ENCODE results near the gene TAF1D. TPM values are rescaled to one million over a fixed set of nuclear protein-coding genes. Genes with fewer than 3 reads are reported as not detected.
"Not testable (repeated sequence)": the region's sequence is repeated elsewhere in the genome, so short reads cannot be mapped to it uniquely, and the experiment has no call there.

TAF1D gene
- total and polyA plus RNA-seq, 8 donors: 68.3 to 435 (median 169) TPM

DNA sequence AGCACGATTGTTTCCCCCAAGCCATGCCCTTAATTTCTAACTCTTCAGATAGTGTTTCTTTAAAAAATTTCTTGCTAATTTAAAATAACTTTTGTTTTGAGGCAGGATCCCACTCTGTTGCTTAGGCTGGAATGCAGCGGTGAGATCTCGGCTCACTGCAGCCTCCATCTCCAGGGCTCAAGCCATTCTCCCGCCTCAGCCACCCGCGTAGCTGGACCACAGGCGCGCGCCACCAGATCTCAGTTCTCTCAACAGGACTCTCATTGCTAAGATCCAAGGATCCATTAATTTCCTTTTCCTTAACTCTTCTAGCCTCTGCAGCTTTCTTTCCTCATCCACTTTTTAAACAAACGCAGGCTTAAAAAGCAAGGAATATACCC lies 42.5 kb upstream of the TAF1D start:
- H3K36me3 ChIP-seq: peaks cover 0 to 13% (median 9%) of the 10 kb centered on the region in 4 donors
- intact Hi-C loops (cut with DNase I; ENCODE audit: low total_unique reads): no loop called here
- WGBS, 5 donors: 0 to 1% (median 0%) methylated on average over 10 of the region's 10 CpGs
- TF ChIP-seq POLR2A (IDR thresholded peaks at IDR 0.05): no peak
- no peaks in the 10 kb centered on the region for H3K9me3 ChIP-seq
- peak overlapping the region; percentile 74 to 95 (median 78) for H3K4me3 ChIP-seq
- no peak for DNase-seq
- peak overlapping the region; percentile 82 to 96 (median 95) for H3K27ac ChIP-seq
- no peaks in the 10 kb centered on the region for H3K27me3 ChIP-seq
- H3K4me1 ChIP-seq: peaks cover 24 to 39% (median 33%) of the 10 kb centered on the region in 4 donors

DNA sequence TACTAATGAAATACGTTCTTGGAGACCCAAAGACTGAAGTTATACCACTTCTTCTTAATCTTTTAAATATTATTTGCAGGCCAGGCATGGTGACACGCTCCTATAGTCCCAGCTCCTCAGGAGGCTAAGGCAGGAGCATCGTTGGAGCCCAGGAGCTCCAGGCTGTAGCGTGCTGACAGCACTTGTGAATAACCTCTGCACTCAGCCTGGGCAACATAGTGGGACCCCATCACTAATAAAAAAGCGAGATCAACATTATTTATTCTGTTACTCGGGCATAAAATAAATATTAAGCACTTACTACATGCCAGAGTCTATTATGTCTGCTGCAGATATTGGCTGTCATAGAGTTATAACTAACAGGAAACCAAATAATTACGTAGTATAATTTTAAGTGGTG lies 42.1 kb upstream of the TAF1D start:
- Histone ChIP-seq H3K4me1 (peaks cover 24 to 36% (median 33%) of the 10 kb centered on the region in 4 donors), H3K27ac (peak overlapping the region in 4 of 5 donors; percentile 93 to 96 (median 95)), H3K9me3 (no peaks in the 10 kb centered on the region), H3K4me3 (peak overlapping the region; percentile 74 to 95 (median 78)), H3K27me3 (no peaks in the 10 kb centered on the region), H3K36me3 (peaks cover 0 to 10% (median 5%) of the 10 kb centered on the region in 4 donors)
- DNase-seq: no peak
- intact Hi-C loops (cut with DNase I; ENCODE audit: low total_unique reads): no loop called here
- 41 to 51% (median 49%) methylated on average over 7 of the region's 7 CpGs for WGBS, 5 donors
- TF ChIP-seq EP300 (IDR thresholded peaks at IDR 0.05) (no peak), POLR2AphosphoS5 (IDR thresholded peaks at IDR 0.05) (no peak), POLR2A (IDR thresholded peaks at IDR 0.05) (no peak)
- TF ChIP-seq, protein P1, sequence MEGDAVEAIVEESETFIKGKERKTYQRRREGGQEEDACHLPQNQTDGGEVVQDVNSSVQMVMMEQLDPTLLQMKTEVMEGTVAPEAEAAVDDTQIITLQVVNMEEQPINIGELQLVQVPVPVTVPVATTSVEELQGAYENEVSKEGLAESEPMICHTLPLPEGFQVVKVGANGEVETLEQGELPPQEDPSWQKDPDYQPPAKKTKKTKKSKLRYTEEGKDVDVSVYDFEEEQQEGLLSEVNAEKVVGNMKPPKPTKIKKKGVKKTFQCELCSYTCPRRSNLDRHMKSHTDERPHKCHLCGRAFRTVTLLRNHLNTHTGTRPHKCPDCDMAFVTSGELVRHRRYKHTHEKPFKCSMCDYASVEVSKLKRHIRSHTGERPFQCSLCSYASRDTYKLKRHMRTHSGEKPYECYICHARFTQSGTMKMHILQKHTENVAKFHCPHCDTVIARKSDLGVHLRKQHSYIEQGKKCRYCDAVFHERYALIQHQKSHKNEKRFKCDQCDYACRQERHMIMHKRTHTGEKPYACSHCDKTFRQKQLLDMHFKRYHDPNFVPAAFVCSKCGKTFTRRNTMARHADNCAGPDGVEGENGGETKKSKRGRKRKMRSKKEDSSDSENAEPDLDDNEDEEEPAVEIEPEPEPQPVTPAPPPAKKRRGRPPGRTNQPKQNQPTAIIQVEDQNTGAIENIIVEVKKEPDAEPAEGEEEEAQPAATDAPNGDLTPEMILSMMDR (IDR thresholded peaks at IDR 0.05): no peak

- 45 to 61% (median 54%) methylated on average over 2 of the region's 2 CpGs for WGBS, 5 donors
- no peak for TF ChIP-seq POLR2AphosphoS5 (IDR thresholded peaks at IDR 0.05)
- TF ChIP-seq POLR2A (IDR thresholded peaks at IDR 0.05): no peak
- no peak for TF ChIP-seq EP300 (IDR thresholded peaks at IDR 0.05)
- TF ChIP-seq, protein P1 (IDR thresholded peaks at IDR 0.05): no peak
- Histone ChIP-seq H3K9me3 (no peaks in the 10 kb centered on the region), H3K4me3 (no peak overlapping the region), H3K36me3 (no peaks in the 10 kb centered on the region), H3K4me1 (no peaks in the 10 kb centered on the region), H3K27me3 (no peaks in the 10 kb centered on the region), H3K27ac (no peak overlapping the region)
- DNase-seq: no peak
- intact Hi-C loops (cut with DNase I; ENCODE audit: low total_unique reads): no loop called here
These were observed 34.0 kb upstream of the TAF1D start for GRCh38 chr11:93775289-93775688.

DNA sequence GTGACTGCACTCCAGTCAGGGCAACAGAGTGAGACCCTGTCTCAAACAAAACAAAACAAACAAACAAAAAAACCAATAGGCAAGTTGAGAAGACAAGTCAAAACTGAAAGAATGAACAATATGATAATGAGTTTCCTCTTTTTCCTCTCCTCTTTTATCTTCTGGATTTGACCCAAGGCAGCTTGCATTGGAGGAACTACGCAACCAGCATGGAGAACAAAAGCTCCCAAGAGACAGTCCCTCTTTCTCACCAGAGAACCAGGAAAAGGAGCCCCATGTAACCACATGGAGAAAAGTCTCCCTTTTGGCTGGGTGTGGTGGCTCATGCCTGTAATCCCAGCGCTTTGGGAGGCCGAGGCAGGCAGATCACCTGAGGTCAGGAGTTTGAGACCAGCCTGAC lies 33.3 kb upstream of the TAF1D start:
- H3K4me3 ChIP-seq, H3K9me3 ChIP-seq: not testable (repeated sequence)

GRCh38 chr11:93773601-93774200 lies 32.4 kb upstream of the TAF1D start:
- TF ChIP-seq, protein P1 (IDR thresholded peaks at IDR 0.05): no peak
- TF ChIP-seq POLR2A (IDR thresholded peaks at IDR 0.05) (no peak), EP300 (IDR thresholded peaks at IDR 0.05) (no peak), POLR2AphosphoS5 (IDR thresholded peaks at IDR 0.05) (no peak)
- Histone ChIP-seq H3K36me3 (no peaks in the 10 kb centered on the region), H3K9me3 (no peaks in the 10 kb centered on the region), H3K27ac (no peak overlapping the region), H3K4me1 (no peaks in the 10 kb centered on the region), H3K4me3 (no peak overlapping the region), H3K27me3 (no peaks in the 10 kb centered on the region)
- intact Hi-C loops (cut with DNase I; ENCODE audit: low total_unique reads): no loop called here
- WGBS, 5 donors: 90 to 100% (median 93%) methylated on average over 5 to 10 of the region's 10 CpGs
- DNase-seq: no peak

More for the DNA sequence above, 33.3 kb upstream of the TAF1D start:
- H3K4me1 ChIP-seq; H3K36me3 ChIP-seq; H3K27me3 ChIP-seq; DNase-seq; intact Hi-C loops (cut with DNase I; ENCODE audit: low total_unique reads); H3K27ac ChIP-seq: not testable (repeated sequence)
- WGBS, 5 donors: 82 to 95% (median 91%) methylated on average over 1 to 3 of the region's 3 CpGs
